T-helper 1 cell (primary cell): ENCODE measurements around the gene GRID1.

Experiments
- DNase-seq, 5 donors: peaks; one replicate each; pipeline ENCODE4 v3.0.0-alpha.2; 2012 to 2020
- total RNA-seq, 4 donors: gene quantifications; one replicate each; lab custom pipeline; 2026; lab: John Stamatoyannopoulos, UW

The GRID1 gene
- total RNA-seq: 0 to 0.15 (median 0.04) reads per million in 4 donors

- peak in 1 of 5 donors; percentile 15 for DNase-seq
These were observed at the start of gene GRID1 for GRCh38 chr10:86366033-86366901. Gene GRID1, minus strand, starts transcription at chr10:86366795.

- no peak for DNase-seq
These were observed 49.0 kb upstream of the GRID1 start for GRCh38 chr10:86415583-86415982.

- DNase-seq: no peak
These were observed 48.5 kb upstream of the GRID1 start for GRCh38 chr10:86415116-86415515.

- DNase-seq: peak in 1 of 5 donors; percentile 56
These were observed 46.6 kb upstream of the GRID1 start for GRCh38 chr10:86413046-86413728.

GRCh38 chr10:86411852-86412560 lies 45.4 kb upstream of the GRID1 start:
- no peak for DNase-seq

- DNase-seq: peak in 1 of 5 donors; percentile 65
These were observed 44.8 kb upstream of the GRID1 start for GRCh38 chr10:86411281-86411841.

- DNase-seq: no peak
These were observed 44.0 kb upstream of the GRID1 start for GRCh38 chr10:86410542-86411124.

- no peak for DNase-seq
These were observed 42.6 kb upstream of the GRID1 start for GRCh38 chr10:86409183-86409582.

GRCh38 chr10:86403183-86403797 lies 36.7 kb upstream of the GRID1 start:
- no peak for DNase-seq

GRCh38 chr10:86402283-86402941 lies 35.8 kb upstream of the GRID1 start:
- DNase-seq: no peak

- DNase-seq: peak in 1 of 5 donors; percentile 18
These were observed 35.1 kb upstream of the GRID1 start for GRCh38 chr10:86401588-86402282.

- peak; percentile 40 to 63 (median 60) for DNase-seq
These were observed 34.4 kb upstream of the GRID1 start for GRCh38 chr10:86400705-86401587.

GRCh38 chr10:86399879-86400704 lies 33.5 kb upstream of the GRID1 start:
- peak; percentile 80 to 93 (median 88) for DNase-seq

GRCh38 chr10:86399514-86399878 lies 32.9 kb upstream of the GRID1 start:
- DNase-seq: no peak

- DNase-seq: no peak
These were observed 30.5 kb upstream of the GRID1 start for GRCh38 chr10:86397120-86397519.

GRCh38 chr10:86393862-86394455 lies 27.4 kb upstream of the GRID1 start:
- no peak for DNase-seq

- DNase-seq: no peak
These were observed 26.8 kb upstream of the GRID1 start for GRCh38 chr10:86393362-86393761.

- DNase-seq: no peak
These were observed 26.1 kb upstream of the GRID1 start for GRCh38 chr10:86392723-86393094.
